PC-3 (cell line): ENCODE results near the gene DMAC2. TPM values are rescaled to one million over a fixed set of nuclear protein-coding genes. Genes with fewer than 3 reads are reported as not detected.

Experiments used
- ATAC-seq: fragments of 200-7000 bp; cut with Tn5 transposase; 2 replicates; pipeline ENCODE4 v1.9.1; 2020; ENCODE audit warnings: mild to moderate bottlenecking, moderate library complexity
- BruUV-seq: library from RNA; stranded (reverse); fragments of 400-500 nt; replicated peaks from 2 replicates; lab custom pipeline; 2021; lab: Mats Ljungman, UMichigan
- CTCF ChIA-PET: fragments of 300-600 bp; sonication (Branson Sonifier 250); formaldehyde crosslinking; loops from one replicate; lab custom pipeline; 2022; ENCODE audit warnings: antibody characterized with exemption; lab: Charles Lee
- POLR2A ChIA-PET: fragments of 300-600 bp; sonication (Branson Sonifier 250); formaldehyde crosslinking; loops from one replicate; lab custom pipeline; 2022; ENCODE audit warnings: antibody characterized with exemption; ENCODE audit not compliant: unreplicated experiment; lab: Charles Lee
- DNase-seq: peaks from one replicate; pipeline ENCODE4 v3.0.0-alpha.2; 2015
- H2AFZ ChIP-seq: fragments of 300-600 bp; sonication (generic); 2 replicates; pipeline ENCODE4 v1.6.0; 2016; ENCODE audit warnings: antibody characterized with exemption, low read length
- H3F3A ChIP-seq: fragments of 300-600 bp; sonication (generic); one replicate; pipeline ENCODE4 v1.6.0; 2017; ENCODE audit warnings: antibody characterized with exemption, low read length, control low read depth, mild to moderate bottlenecking; ENCODE audit not compliant: unreplicated experiment
- H3K27ac ChIP-seq: fragments of 300-600 bp; sonication (generic); 2 replicates; pipeline ENCODE4 v1.5.1; 2016; ENCODE audit warnings: mild to moderate bottlenecking, low read length
- H3K27me3 ChIP-seq: fragments of 300-600 bp; sonication (generic); 2 replicates; pipeline ENCODE4 v1.6.1; 2016; ENCODE audit warnings: low read length, mixed read lengths
- H3K36me3 ChIP-seq: fragments of 300-600 bp; sonication (generic); 2 replicates; pipeline ENCODE4 v1.6.1; 2016; ENCODE audit warnings: low read depth, mixed run types, low read length, mixed read lengths
- H3K4me1 ChIP-seq: fragments of 300-600 bp; sonication (generic); 2 replicates; pipeline ENCODE4 v1.5.1; 2016; ENCODE audit warnings: low read length; ENCODE audit not compliant: insufficient read depth
- H3K4me2 ChIP-seq: fragments of 300-600 bp; sonication (generic); 2 replicates; pipeline ENCODE4 v1.6.0; 2016; ENCODE audit warnings: low read length
- H3K4me3 ChIP-seq: fragments of 300-600 bp; sonication (generic); 2 replicates; pipeline ENCODE4 v1.5.1; 2016; ENCODE audit warnings: mild to moderate bottlenecking, low read length, mixed read lengths
- H3K79me2 ChIP-seq: fragments of 300-600 bp; sonication (generic); 2 replicates; pipeline ENCODE4 v1.6.1; 2017; ENCODE audit warnings: low read length, mixed read lengths
- H3K9ac ChIP-seq: fragments of 300-600 bp; sonication (generic); 2 replicates; pipeline ENCODE4 v1.6.0; 2016; ENCODE audit warnings: mild to moderate bottlenecking, low read length
- H3K9me2 ChIP-seq: fragments of 300-600 bp; sonication (generic); replicated peaks from 2 replicates; pipeline ENCODE4 v1.6.1; 2016; ENCODE audit warnings: mixed run types, low read length, mixed read lengths
- H3K9me3 ChIP-seq: fragments of 300-600 bp; sonication (generic); 2 replicates; pipeline ENCODE4 v1.6.1; 2016; ENCODE audit warnings: low read length, mixed read lengths
- H4K20me1 ChIP-seq: fragments of 300-600 bp; sonication (generic); 2 replicates; pipeline ENCODE4 v1.6.1; 2016; ENCODE audit warnings: low read length, mixed read lengths
- CTCF ChIP-seq: fragments of 300-600 bp; sonication (generic); conservative IDR thresholded peaks from 2 replicates; pipeline ENCODE4 v1.5.1; 2017; ENCODE audit warnings: antibody characterized with exemption, low read depth, mild to moderate bottlenecking, low read length
- EZH2 ChIP-seq: fragments of 300-600 bp; sonication (generic); IDR thresholded peaks from one replicate; pipeline ENCODE4 v1.6.1; 2017; ENCODE audit warnings: antibody characterized with exemption, mild to moderate bottlenecking, low read length; ENCODE audit not compliant: unreplicated experiment
- EZH2phosphoT487 ChIP-seq: fragments of 300-600 bp; sonication (generic); IDR thresholded peaks from 2 replicates; pipeline ENCODE4 v1.6.1; 2018; ENCODE audit warnings: mild to moderate bottlenecking, antibody characterized with exemption, low read length, borderline replicate concordance
- intact Hi-C: fragments of 100-400 bp; cut with micrococcal nuclease; formaldehyde crosslinking; loops from 2 replicates; pipeline ENCODE4 v1.9.0; 2023
- total RNA-seq: library from RNA; depleted of rRNA; stranded (reverse); fragments of >200 nt; gene quantifications from 2 replicates; pipeline ENCODE4 v1.2.3, GENCODE V29; 2014

DMAC2 gene
- total RNA-seq, 1 experiment from 2014 or later, result 36.8 TPM

- BruUV-seq, result no TSS peak
- Histone ChIP-seq H3K36me3 (no peaks in the 10 kb centered on the region), H3K79me2 (no peaks in the 10 kb centered on the region), H4K20me1 (no peaks in the 10 kb centered on the region), H3K9ac (no peak overlapping the region), H3K27me3 (no peaks in the 10 kb centered on the region), H3K4me2 (no peak overlapping the region), H3K9me2 (no peaks in the 10 kb centered on the region), H3K4me3 (no peak overlapping the region), H3F3A (no peaks in the 10 kb centered on the region), H3K4me1 (no peaks in the 10 kb centered on the region), H2AFZ (no peak overlapping the region), H3K9me3 (no peaks in the 10 kb centered on the region), H3K27ac (no peak overlapping the region)
- ChIA-PET POLR2A (no interaction called here), CTCF (no interaction called here)
- DNase-seq (no peak), ATAC-seq (no peak)
- no peak for TF ChIP-seq CTCF
- TF ChIP-seq EZH2phosphoT487, result no peak
- no peak for TF ChIP-seq EZH2
- intact Hi-C loops, result no loop called here
These were observed 6.5 kb downstream of the DMAC2 start for GRCh38 chr19:41433171-41433570.

GRCh38 chr19:41431426-41432386 lies 8.0 kb downstream of the DMAC2 start:
- no peaks in the 10 kb centered on the region for H4K20me1 ChIP-seq
- DNase-seq, result no peak
- no peaks in the 10 kb centered on the region for H3K9me3 ChIP-seq
- H3K27me3 ChIP-seq, result no peaks in the 10 kb centered on the region
- H3K79me2 ChIP-seq, result no peaks in the 10 kb centered on the region
- ATAC-seq, result no peak
- no peaks in the 10 kb centered on the region for H3K36me3 ChIP-seq
- CTCF ChIA-PET, result no interaction called here
- H3F3A ChIP-seq, result no peaks in the 10 kb centered on the region
- BruUV-seq, result TSS peak; percentile 38
- H3K9me2 ChIP-seq, result no peaks in the 10 kb centered on the region
- no peak overlapping the region for H2AFZ ChIP-seq
- no peak overlapping the region for H3K4me3 ChIP-seq
- no peak overlapping the region for H3K4me2 ChIP-seq
- H3K9ac ChIP-seq, result no peak overlapping the region
- intact Hi-C loops, result no loop called here
- no peaks in the 10 kb centered on the region for H3K4me1 ChIP-seq
- TF ChIP-seq CTCF (peak; percentile 46; the same call in 1 of the 2 replicates), EZH2 (no peak)
- H3K27ac ChIP-seq, result no peak overlapping the region
- POLR2A ChIA-PET, result no interaction called here

GRCh38 chr19:41430922-41431321 lies 8.8 kb downstream of the DMAC2 start:
- no peaks in the 10 kb centered on the region for H3K79me2 ChIP-seq
- H3K4me1 ChIP-seq, result no peaks in the 10 kb centered on the region
- no peaks in the 10 kb centered on the region for H3K27me3 ChIP-seq
- no peak overlapping the region for H3K4me2 ChIP-seq
- no peaks in the 10 kb centered on the region for H3F3A ChIP-seq
- no peaks in the 10 kb centered on the region for H3K9me2 ChIP-seq
- no peaks in the 10 kb centered on the region for H3K36me3 ChIP-seq
- H3K4me3 ChIP-seq, result no peak overlapping the region
- no peaks in the 10 kb centered on the region for H4K20me1 ChIP-seq
- ChIA-PET CTCF (no interaction called here), POLR2A (no interaction called here)
- intact Hi-C loops, result no loop called here
- BruUV-seq, result no TSS peak
- no peaks in the 10 kb centered on the region for H3K9me3 ChIP-seq
- H3K9ac ChIP-seq, result no peak overlapping the region
- TF ChIP-seq CTCF, result no peak
- TF ChIP-seq EZH2phosphoT487, result no peak
- no peak for TF ChIP-seq EZH2
- DNase-seq, result no peak
- no peak overlapping the region for H2AFZ ChIP-seq
- ATAC-seq, result no peak
- H3K27ac ChIP-seq, result no peak overlapping the region
